Stimulated activated CD8-positive, alpha-beta memory T cell treated with anti-CD3 and anti-CD28 coated beads, Interleukin-15, amount 100 ng/mL, for 4 hours (primary cell): ENCODE results near the gene PDGFRB.

Experiments used
- DNase-seq, 2 donors: peaks; one replicate each; pipeline ENCODE4 v3.0.0-alpha.2; 2020; ENCODE audit warnings: low read depth in 2 of 2

Gene PDGFRB

GRCh38 chr5:150066436-150066835 lies 89.2 kb downstream of the PDGFRB start:
- no peak for DNase-seq

GRCh38 chr5:150065886-150066285 lies 89.8 kb downstream of the PDGFRB start:
- DNase-seq, result no peak

- DNase-seq, result no peak
These were observed 90.3 kb downstream of the PDGFRB start for GRCh38 chr5:150065346-150065745.

GRCh38 chr5:150064681-150065220 lies 90.9 kb downstream of the PDGFRB start:
- DNase-seq, result no peak
